Activated CD4-positive, alpha-beta T cell treated with anti-CD3 and anti-CD28 coated beads, Interleukin-2, amount 10 ng/mL, durations not matched to agents 24 days and 14 days (primary cell): ENCODE data around the gene OSTF1. TPM values are rescaled to one million over a fixed set of nuclear protein-coding genes. Genes with fewer than 3 reads are reported as not detected.
A peak's percentile ranks its signal among the peaks of the same experiment; 100 is the strongest.

Experiments used
- DNase-seq: peaks from one replicate; pipeline ENCODE4 v3.0.0; 2022
- H3K27ac Mint-ChIP-seq: one replicate; pipeline ENCODE4 v1.8.0; 2022; ENCODE audit warnings: mild to moderate bottlenecking, mixed read lengths
- H3K27me3 Mint-ChIP-seq: one replicate; pipeline ENCODE4 v1.8.0; 2022; ENCODE audit warnings: mixed read lengths
- H3K36me3 Mint-ChIP-seq: one replicate; pipeline ENCODE4 v1.8.0; 2022; ENCODE audit warnings: low read depth, mild to moderate bottlenecking, mixed read lengths
- H3K4me1 Mint-ChIP-seq: one replicate; pipeline ENCODE4 v1.8.0; 2021; ENCODE audit warnings: mixed read lengths
- H3K4me3 Mint-ChIP-seq: one replicate; pipeline ENCODE4 v1.8.0; 2022; ENCODE audit warnings: mild to moderate bottlenecking, moderate library complexity, mixed read lengths
- H3K9me3 Mint-ChIP-seq: one replicate; pipeline ENCODE4 v1.8.0; 2021; ENCODE audit warnings: mixed read lengths
- intact Hi-C: fragments of 100-400 bp; cut with micrococcal nuclease; formaldehyde crosslinking; loops from one replicate; pipeline ENCODE4 v1.15.1; 2023
- total RNA-seq: library from RNA; stranded (reverse); gene quantifications from 2 replicates; pipeline ENCODE4 v1.2.3, GENCODE V29; 2022

Gene OSTF1
- total RNA-seq, 1 donor from 2014 or later: 41.5 TPM

DNA sequence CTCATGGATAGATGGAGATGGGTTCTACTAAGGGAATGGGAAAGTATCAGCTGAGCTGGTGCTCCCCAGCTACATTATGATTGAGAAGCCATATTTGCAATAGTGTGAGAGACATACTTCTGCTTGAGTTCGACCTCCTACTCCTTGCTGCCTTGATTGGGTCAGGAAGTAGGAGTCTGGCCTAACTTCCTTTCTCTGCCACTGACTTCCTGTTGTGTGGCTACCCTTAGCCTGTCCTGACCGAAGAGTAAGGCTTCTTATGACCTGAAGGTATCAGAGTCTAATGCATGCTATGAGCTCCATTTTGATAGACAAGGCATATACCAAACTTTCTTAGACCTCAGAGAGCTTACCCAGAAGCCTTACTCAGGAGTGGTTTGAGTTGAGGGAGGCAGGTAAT is 53.9 kb downstream of the OSTF1 start:
- intact Hi-C loops: loop anchor here (10.0 kb wide), 1 partner anchor 1303 kb away; no protein-coding TSS in a partner anchor
- no peaks in the 10 kb centered on the region for H3K27me3 Mint-ChIP-seq
- H3K27ac Mint-ChIP-seq: no peak overlapping the region
- peaks cover 29% of the 10 kb centered on the region for H3K9me3 Mint-ChIP-seq
- H3K4me1 Mint-ChIP-seq: peaks cover 41% of the 10 kb centered on the region
- peak; percentile 61 for DNase-seq
- peaks cover 78% of the 10 kb centered on the region for H3K36me3 Mint-ChIP-seq
- H3K4me3 Mint-ChIP-seq: peak overlapping the region; percentile 44

DNA sequence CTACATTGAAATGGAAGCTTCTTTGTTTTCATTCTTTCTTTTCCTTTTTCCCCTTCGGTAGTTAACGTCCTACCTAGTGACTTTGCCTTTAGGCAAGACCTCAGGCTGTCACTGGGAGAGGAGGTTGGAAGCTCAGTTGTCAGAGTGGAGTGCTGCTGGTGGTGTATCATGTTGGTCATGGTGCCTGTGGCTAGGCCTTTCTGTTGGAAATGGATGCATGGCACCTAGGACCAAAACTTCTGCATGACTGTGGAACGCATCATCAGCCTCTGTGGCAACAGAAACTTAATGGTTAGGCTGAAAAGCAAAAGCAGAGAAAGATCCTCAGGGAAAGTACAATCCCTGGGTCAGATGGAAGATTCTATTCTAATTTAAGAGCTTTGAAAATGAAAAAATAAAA is 57.9 kb downstream of the OSTF1 start:
- intact Hi-C loops: loop anchor here (10.0 kb wide), 1 partner anchor 1299 kb away; no protein-coding TSS in a partner anchor
- peaks cover 57% of the 10 kb centered on the region for H3K36me3 Mint-ChIP-seq
- H3K4me1 Mint-ChIP-seq: peaks cover 54% of the 10 kb centered on the region
- H3K27ac Mint-ChIP-seq: no peak overlapping the region
- DNase-seq: peak; percentile 57
- peaks cover 29% of the 10 kb centered on the region for H3K9me3 Mint-ChIP-seq
- no peaks in the 10 kb centered on the region for H3K27me3 Mint-ChIP-seq
- no peak overlapping the region for H3K4me3 Mint-ChIP-seq

DNA sequence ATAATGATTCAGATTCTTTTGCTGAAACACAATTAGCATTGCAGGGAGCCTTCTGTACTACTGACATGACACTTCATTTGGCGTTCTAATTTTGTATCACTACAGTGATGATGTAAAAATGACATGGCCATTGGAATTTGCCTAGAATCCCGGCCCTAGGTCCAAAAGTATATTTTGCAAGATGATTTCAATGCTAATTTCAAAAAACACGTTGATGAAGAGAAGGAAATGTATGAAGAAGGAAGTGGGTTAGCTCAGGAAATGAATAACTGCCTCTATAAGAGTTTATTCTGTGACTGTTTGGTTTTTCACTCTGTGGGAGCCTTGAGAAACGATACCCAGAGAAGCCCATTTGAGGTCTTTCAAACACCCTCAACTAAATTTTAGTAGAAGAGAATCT is 59.3 kb downstream of the OSTF1 start:
- H3K27ac Mint-ChIP-seq: peak overlapping the region; percentile 85
- intact Hi-C loops: loop anchor here (1.0 to 10.0 kb wide), 5 partner anchors 19 to 1297 kb away; partner anchors contain the start of gene CARNMT1

DNA sequence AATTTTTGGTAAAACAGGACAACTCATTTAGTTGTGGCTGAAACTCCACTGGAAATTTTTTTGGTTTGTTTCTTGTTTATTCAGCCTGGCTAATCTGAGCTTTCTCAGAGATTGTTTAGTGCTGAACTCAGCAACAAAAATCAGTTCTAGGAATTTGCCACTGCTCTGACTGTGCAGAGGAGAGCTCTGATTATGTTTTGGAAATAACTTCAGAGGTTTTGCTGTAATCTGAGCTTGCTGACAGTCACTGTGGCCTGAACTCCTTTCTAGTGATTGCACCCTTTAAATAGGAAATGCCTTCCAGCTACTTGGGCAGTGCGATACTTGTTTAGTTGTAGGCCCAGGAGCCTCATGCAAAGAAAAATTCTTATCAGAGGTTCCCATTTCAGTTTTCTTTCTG is 60.2 kb downstream of the OSTF1 start:
- Mint-ChIP-seq H3K27ac (peak overlapping the region; percentile 85), H3K9me3 (peaks cover 19% of the 10 kb centered on the region), H3K36me3 (peaks cover 47% of the 10 kb centered on the region), H3K4me1 (peaks cover 63% of the 10 kb centered on the region), H3K4me3 (peak overlapping the region; percentile 62), H3K27me3 (no peaks in the 10 kb centered on the region)
- peak; percentile 80 for DNase-seq
- intact Hi-C loops: loop anchor here (1.0 to 10.0 kb wide), 5 partner anchors 20 to 1296 kb away; partner anchors contain the start of gene CARNMT1

More for the DNA sequence above, 59.3 kb downstream of the OSTF1 start:
- H3K4me3 Mint-ChIP-seq: peak overlapping the region; percentile 62
- H3K4me1 Mint-ChIP-seq: peaks cover 60% of the 10 kb centered on the region
- peak; percentile 72 for DNase-seq
- peaks cover 23% of the 10 kb centered on the region for H3K9me3 Mint-ChIP-seq
- peaks cover 54% of the 10 kb centered on the region for H3K36me3 Mint-ChIP-seq
- no peaks in the 10 kb centered on the region for H3K27me3 Mint-ChIP-seq

DNA sequence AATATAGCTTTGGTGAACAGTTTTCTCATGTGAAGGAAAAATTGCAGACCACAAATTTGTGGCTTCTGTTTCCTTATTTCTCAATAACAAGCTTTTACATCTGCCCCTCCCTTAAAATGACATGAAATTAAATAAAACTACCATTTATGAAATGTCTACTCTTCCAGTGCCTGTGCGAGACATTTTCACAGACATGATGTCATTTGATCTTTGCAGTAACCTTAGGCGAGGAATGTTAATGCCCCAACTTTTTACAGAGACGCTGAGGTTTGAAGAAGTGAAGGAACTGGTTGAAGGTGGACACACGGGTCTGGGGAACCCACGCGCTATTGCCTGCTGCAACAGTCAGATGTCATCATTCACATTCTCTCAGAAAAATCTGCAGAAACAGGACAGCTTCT is 61.5 kb downstream of the OSTF1 start:
- Mint-ChIP-seq H3K36me3 (peaks cover 34% of the 10 kb centered on the region), H3K4me3 (peak overlapping the region; percentile 48)

DNA sequence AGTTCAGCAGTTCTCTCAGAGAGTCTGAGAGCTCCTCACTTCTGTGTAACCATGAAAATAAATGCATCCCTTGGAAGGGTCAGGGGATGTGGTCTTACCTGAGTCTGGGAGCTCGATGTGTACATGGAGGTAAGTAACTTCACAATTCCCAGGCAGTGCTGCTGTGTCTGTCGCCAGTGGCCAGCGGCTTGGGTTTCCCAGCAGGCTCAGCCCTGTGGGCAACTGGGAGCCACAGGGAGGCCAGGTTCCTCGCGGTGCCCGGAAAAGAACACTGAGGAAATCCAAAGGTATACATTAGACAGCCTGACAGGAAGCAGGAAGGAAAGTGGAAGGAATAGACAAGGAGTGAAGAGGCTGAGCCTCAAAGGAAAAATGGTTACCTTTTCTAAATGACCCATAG is 62.2 kb downstream of the OSTF1 start:
- intact Hi-C loops: loop anchor here (5.0 kb wide), 1 partner anchor 37 kb away; no protein-coding TSS in a partner anchor
- peak overlapping the region; percentile 29 for H3K27ac Mint-ChIP-seq
- H3K4me1 Mint-ChIP-seq: peaks cover 64% of the 10 kb centered on the region
- H3K4me3 Mint-ChIP-seq: no peak overlapping the region
- no peaks in the 10 kb centered on the region for H3K27me3 Mint-ChIP-seq
- peaks cover 30% of the 10 kb centered on the region for H3K36me3 Mint-ChIP-seq
- peaks cover 3% of the 10 kb centered on the region for H3K9me3 Mint-ChIP-seq
- peak; percentile 56 for DNase-seq

More for the DNA sequence above, 61.5 kb downstream of the OSTF1 start:
- DNase-seq: peak; percentile 58
- Mint-ChIP-seq H3K27ac (peak overlapping the region; percentile 4), H3K4me1 (peaks cover 66% of the 10 kb centered on the region), H3K27me3 (no peaks in the 10 kb centered on the region), H3K9me3 (peaks cover 9% of the 10 kb centered on the region)
- intact Hi-C loops: loop anchor here (2.0 to 10.0 kb wide), 4 partner anchors 21 to 1295 kb away; no protein-coding TSS in a partner anchor

DNA sequence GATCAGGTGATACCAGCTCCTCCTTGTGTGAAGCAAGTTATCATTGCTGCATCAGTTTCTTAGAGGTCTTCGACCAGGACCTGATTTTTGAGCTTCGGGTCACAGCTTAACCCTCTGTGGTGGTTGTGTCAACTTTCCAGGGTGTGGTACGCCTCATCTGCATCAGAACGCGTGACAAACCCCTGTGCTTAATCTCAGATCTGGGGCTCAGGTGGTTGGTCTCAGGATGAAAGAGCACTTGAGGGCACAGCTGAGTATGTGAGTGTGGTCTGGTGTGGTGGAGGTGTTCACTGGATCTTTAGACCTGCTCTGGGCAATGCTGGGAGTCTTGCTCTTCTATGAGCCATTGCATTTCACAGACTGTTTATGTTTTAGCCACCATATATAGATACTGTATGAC is 64.1 kb downstream of the OSTF1 start:
- peak overlapping the region; percentile 39 for H3K4me3 Mint-ChIP-seq
- H3K36me3 Mint-ChIP-seq: peaks cover 27% of the 10 kb centered on the region
- intact Hi-C loops: loop anchor here (5.0 kb wide), 1 partner anchor 35 kb away; no protein-coding TSS in a partner anchor
- H3K4me1 Mint-ChIP-seq: peaks cover 62% of the 10 kb centered on the region
- H3K27me3 Mint-ChIP-seq: no peaks in the 10 kb centered on the region
- H3K27ac Mint-ChIP-seq: peak overlapping the region; percentile 21
- H3K9me3 Mint-ChIP-seq: no peaks in the 10 kb centered on the region
- peak; percentile 82 for DNase-seq

DNA sequence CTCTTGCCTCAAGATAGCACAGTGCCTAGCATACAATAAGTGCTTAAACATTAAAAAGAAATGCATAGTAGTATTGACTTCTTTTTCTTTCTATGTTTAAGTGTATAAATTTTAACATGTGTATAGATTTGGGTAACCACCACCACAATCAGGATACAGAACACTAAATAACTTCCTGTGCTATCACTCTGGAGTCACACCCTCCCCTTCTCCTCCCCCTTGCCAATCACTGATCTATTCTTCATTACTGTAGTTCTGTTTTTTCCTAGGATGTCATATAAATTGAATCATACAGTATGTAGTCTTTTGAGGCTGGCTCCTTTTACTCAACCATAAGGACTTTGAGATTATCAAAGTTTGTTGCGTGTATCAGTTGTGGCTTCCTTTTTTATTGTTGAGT is 68.5 kb downstream of the OSTF1 start:
- no peak for DNase-seq
- H3K4me3 Mint-ChIP-seq: no peak overlapping the region
- H3K27ac Mint-ChIP-seq: no peak overlapping the region
- peaks cover 3% of the 10 kb centered on the region for H3K9me3 Mint-ChIP-seq
- peaks cover 19% of the 10 kb centered on the region for H3K36me3 Mint-ChIP-seq
- H3K4me1 Mint-ChIP-seq: peaks cover 25% of the 10 kb centered on the region
- no peaks in the 10 kb centered on the region for H3K27me3 Mint-ChIP-seq
- intact Hi-C loops: no loop called here

DNA sequence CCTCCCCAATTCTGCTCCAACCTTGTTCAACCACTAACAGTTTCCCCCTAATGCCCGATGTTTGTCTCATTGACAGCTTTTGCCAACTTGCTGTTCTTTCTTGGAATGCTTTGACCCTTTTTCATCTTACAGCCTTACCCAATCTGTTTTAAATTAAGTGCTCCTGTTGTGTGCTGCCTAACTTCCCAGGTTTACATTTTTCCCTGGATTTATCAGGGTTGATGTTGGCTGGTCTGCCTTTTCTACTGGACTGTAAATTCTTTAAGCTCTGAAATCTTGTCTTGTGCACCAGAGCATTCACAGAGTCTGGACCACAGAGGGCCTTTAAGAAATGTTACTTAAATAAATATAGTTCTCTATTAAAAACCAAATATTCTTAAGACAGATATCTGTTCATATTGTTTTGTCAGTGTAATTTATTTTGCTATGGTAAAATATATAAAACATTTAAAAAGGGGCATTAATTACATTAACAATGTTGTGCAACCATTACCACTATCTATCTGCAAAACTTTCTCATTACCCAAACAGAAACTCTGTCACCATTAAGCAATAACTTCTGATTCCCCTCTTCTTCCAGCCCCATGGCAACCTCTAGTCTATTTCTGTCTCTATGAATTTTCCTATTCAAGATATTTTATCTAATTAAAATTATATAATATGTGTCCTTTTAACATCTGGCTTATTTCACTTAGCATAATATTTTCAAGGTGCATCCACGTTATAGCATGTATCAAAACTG is 73.0 kb downstream of the OSTF1 start:
- Mint-ChIP-seq H3K36me3 (peaks cover 33% of the 10 kb centered on the region), H3K27me3 (no peaks in the 10 kb centered on the region), H3K4me1 (peaks cover 8% of the 10 kb centered on the region), H3K4me3 (no peak overlapping the region), H3K9me3 (peaks cover 5% of the 10 kb centered on the region), H3K27ac (no peak overlapping the region)
- intact Hi-C loops: no loop called here
- no peak for DNase-seq

DNA sequence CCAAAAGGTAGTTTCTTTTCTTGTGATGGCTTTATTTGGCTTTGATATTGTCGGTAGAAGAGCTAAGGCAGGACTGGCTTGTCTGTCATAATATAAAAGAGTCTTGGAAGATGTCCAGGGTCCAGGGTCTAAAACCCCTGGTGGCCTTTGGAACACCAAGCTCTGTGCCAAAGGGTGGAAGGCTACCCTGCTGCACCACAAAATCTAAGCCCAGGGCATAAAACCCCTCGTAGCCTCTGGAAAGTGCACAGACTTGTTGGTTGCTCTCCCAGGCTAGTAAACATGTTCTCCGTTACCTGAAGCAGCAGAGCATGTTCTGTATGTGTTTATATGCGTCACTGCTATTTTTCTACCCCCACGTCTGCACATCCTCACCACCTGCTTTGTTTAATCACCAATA is 75.5 kb downstream of the OSTF1 start:
- DNase-seq: no peak
- H3K27me3 Mint-ChIP-seq: no peaks in the 10 kb centered on the region
- H3K36me3 Mint-ChIP-seq: peaks cover 48% of the 10 kb centered on the region
- no peak overlapping the region for H3K27ac Mint-ChIP-seq
- H3K4me1 Mint-ChIP-seq: peaks cover 20% of the 10 kb centered on the region
- intact Hi-C loops: no loop called here
- no peak overlapping the region for H3K4me3 Mint-ChIP-seq
- peaks cover 10% of the 10 kb centered on the region for H3K9me3 Mint-ChIP-seq

DNA sequence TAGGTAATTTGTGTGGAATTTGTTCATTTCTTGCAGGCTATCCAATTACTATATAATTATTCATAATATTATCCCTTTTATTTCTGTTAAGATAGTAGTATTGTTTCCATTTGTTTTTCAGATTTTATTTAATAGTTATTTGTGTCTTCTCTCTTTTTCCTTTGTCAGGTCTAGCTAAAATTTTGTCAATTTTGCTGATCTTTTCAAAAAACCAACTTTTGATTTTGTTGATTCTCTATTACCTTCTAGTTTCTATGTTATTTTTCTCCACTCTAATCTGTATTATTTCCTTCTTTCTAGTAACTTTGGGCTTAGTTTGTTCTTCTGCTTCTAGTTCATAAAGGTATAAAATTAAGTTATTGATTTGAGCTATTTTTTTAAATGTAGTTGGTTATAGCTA is 76.3 kb downstream of the OSTF1 start:
- intact Hi-C loops: no loop called here
- no peak overlapping the region for H3K27ac Mint-ChIP-seq
- H3K4me3 Mint-ChIP-seq: no peak overlapping the region
- no peak for DNase-seq
- H3K4me1 Mint-ChIP-seq: peaks cover 22% of the 10 kb centered on the region
- H3K9me3 Mint-ChIP-seq: peaks cover 10% of the 10 kb centered on the region
- H3K36me3 Mint-ChIP-seq: peaks cover 53% of the 10 kb centered on the region
- no peaks in the 10 kb centered on the region for H3K27me3 Mint-ChIP-seq

DNA sequence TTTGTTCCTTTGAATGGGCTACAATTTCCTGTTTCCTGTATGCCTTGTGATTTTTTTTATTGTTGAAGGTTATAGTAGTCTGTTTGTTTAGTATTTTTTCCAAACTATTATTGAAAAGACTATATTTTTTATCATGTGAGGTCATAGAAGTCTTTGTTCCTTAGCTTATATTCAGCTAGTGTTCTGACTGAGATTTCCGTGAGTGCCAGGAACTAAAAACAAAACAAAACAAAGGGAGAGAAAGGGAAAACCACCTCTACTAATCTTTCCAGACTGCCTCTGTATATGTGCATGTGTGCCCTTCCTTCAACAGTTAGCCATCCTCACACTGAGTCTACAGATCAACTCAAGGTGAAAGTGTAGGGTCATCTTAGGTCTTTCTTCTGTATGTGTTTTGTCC is 79.0 kb downstream of the OSTF1 start:
- Mint-ChIP-seq H3K27me3 (no peaks in the 10 kb centered on the region), H3K4me1 (peaks cover 32% of the 10 kb centered on the region), H3K36me3 (peaks cover 57% of the 10 kb centered on the region), H3K9me3 (peaks cover 7% of the 10 kb centered on the region), H3K4me3 (no peak overlapping the region), H3K27ac (no peak overlapping the region)
- intact Hi-C loops: no loop called here
- DNase-seq: no peak

DNA sequence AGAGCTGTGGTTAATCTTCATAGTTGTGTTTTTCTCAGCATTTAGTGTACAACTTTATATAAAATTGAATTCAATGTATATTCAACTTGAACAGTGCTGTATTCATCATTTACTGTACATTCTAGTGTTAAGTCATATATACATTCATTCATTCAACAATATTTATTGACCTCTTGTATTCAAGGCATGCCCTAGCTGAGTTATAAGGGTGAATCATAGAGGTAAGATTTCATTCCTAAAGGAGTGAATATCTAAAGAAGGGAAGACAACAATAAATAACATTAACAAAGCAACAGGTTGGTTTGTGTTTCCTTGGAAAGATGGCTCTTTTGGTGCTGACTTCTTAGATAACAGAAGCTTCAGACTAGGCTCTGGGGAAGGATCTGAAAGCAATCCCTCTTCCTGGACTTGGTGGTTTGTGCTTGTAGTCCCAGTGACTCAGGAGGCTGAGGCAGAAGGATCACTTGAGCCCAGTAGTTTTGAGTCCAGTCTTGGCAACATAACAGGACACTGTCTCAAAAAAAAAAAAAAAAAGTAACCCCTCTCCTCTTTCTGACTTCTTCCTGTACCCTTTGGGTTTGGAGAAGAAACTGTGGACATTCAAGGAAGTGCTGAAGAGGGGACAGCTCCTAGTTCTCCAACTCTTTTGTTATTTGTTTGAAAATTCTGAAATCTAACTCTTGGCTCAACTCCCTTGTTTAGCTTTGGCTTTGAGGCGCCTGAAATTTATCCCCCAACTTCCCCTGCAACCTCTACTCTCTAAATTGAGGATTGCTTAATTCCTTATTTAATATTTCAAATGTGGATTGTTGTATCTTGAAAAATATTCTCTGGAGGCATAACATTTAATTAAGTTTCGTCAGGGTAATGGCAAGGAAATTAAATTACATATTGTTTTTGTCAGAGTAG is 80.2 kb downstream of the OSTF1 start:
- H3K9me3 Mint-ChIP-seq: peaks cover 7% of the 10 kb centered on the region
- H3K27ac Mint-ChIP-seq: no peak overlapping the region
- intact Hi-C loops: no loop called here
- no peak overlapping the region for H3K4me3 Mint-ChIP-seq
- H3K27me3 Mint-ChIP-seq: no peaks in the 10 kb centered on the region
- no peak for DNase-seq
- peaks cover 58% of the 10 kb centered on the region for H3K36me3 Mint-ChIP-seq
- peaks cover 32% of the 10 kb centered on the region for H3K4me1 Mint-ChIP-seq
